NOMO-1 treated with dmso at 0.1 percent for 144 hours (cell line): Measurements from ENCODE around the gene TTLL8.

ENCODE experiments used
- DNase-seq: peaks from one replicate; lab custom pipeline; 2025; ENCODE audit not compliant: unreplicated experiment; lab: John Stamatoyannopoulos, UW

Gene TTLL8

GRCh38 chr22:50045211-50046018 lies 12.7 kb downstream of the TTLL8 start:
- no peak for DNase-seq

DNA sequence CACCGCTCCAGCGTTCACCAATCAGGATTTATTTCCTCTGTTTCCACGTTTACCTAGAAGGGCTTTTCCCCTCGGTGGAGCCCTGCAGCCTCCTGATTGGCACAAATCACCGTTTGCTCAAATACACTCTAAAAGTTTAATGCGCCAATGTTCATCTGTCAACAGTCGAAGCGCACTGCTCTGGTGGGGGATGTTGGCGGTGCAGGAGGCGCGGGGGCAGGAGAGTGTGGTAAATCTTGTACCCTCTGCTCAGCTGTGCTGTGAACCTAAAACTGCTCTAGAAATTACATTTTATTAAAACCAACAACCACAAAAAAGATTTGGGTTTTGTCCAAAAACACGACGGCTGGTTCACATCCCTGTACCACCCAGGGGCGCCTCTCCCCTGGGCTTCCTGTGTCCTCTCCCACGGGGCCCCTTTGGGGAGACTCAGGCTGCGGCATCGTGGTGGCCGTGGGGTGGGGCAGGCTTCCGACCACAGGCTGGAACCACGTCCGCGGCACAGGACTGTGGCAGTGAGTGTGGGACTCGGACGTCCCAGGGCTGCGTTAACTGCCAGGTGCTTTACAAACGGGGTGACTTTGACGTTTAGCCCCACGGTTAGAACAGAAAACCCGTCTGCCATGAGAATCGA lies 13.5 kb downstream of the TTLL8 start:
- no peak for DNase-seq

DNA sequence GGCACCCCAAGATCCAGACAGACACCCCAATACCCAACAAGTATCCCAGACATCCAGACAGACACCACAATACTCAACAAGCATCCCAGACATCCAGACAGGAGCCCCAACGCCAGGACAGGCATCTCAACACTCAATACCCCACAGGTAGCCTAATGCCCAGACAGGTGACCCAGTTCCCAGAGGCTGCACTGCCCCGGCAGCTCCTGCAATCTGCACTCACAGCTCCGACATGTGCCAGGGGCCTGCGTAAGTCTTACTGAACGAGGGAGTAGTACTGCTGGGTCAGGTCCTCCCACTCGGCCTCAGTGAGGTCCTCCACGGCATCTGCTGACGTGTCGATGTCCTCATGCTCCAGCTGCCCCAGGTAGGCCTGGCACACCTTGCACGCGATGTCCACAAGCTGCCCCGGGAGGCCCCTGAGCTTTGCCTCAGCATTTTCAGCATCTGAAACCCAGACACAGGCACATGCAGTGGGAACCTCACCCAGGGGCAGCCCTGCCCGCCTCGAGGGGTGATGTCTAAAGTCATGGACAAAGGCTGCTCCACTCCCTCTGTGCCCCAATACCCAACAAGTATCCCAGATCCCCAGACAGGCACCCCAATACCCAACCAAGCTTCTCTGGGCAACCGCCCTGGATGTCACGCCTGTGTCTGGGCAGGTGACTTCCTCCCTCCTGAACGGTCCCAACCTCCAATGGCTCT lies 16.6 kb downstream of the TTLL8 start:
- DNase-seq = no peak

DNA sequence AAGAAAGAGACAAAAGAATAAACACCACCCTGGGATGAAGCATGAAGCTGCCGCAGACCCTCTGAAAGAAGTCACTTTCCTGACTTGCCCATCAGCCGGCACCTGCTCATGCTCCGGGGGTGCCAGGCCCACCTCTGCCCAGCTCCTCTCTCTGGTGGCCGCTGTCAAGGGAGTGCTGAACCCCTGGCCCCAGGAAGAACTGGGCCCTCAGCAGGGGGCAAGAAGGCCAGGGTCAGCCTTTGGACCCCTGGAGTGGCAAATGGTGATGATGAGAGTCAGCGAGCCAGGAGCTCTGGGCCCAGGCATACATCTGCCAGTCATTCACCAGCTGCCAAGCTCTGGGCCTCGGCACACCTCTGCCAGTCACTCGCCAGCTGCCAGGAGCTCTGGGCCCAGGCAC lies 17.4 kb downstream of the TTLL8 start:
- DNase-seq = no peak

- DNase-seq = no peak
Observed at GRCh38 chr22:50039669-50040443, 18.2 kb downstream of the TTLL8 start.

GRCh38 chr22:50035976-50036724 lies 21.9 kb downstream of the TTLL8 start:
- DNase-seq = no peak

DNA sequence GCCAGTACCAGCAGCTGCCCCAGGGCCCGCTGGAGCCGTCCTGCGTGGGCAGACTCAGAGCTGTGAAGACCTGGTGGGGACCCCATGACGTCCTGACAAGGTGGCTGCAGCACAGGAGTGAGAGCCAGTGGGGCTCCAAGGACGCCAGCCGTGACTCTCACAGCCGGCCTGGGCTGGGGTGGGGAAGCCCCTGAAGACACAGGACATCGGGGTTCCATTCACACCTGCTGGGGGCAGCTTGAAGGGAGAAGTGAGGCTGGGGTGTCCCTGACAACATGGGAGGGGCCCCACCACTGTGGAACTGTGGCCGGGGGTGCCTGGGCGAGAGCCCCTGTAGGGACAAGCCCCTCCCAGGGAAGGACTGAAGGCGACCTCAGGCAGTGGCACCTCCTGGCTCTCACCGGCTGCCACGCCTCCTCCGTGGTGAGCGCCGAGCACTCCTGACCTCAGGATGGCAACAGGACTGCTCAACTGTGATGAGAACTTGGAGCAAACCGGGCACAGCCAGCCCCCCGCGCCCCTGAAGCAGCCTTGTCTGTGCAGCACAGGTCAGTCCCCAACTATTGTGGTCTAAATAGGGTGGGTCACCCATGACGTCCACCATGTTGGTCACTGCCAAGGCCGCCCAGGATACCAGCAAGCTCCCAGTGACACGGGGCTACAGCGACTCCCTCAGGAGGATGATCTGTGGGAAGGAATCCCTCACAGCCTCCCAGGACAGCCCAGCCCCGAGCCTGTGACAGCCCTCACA lies 22.8 kb downstream of the TTLL8 start:
- no peak for DNase-seq

DNA sequence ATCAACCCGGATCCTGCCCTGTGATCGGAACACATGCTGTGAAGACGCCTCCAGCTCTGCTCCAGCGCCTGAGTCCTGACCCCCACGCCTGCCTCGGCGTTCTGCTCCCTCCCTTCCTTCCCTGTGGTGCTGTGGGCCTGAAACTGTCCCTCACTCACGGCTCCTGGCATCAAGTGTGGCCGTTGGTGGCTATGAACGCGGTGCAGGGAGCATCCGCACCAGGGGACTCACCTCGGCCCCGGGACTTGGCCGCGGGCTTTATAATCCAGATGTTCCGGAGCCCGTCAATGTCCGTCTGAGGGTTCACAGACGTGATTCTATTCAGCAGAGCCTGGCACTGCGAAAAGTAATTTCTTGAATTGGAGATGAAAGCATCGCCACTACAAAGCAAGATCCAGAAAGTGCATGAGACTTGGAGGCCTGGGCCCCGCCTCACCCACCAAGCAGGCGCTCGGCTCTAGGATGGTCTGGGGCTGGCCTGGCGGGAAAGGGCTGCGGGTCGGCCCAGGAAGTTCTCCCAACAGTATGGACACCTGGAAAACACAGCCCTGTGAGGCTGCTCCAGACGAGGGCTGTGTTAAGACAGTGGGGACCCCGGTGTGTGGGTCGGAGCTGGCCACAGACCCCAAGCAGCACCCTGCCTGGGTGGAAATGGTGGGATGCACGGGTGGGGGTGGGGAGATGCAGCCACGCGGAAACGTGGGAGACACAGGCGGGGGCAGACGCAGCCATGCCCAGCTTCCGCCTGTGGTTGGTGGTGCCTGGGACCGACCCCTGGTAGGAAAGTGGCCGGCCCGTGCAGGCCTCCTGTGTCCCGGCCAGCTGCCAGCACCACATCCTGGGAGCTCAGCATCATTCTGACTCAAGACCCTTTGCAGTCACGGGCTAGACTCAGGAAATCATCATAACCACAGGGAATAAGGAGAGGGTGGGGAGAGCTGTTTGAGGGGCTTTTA lies 23.7 kb downstream of the TTLL8 start:
- DNase-seq = no peak

DNA sequence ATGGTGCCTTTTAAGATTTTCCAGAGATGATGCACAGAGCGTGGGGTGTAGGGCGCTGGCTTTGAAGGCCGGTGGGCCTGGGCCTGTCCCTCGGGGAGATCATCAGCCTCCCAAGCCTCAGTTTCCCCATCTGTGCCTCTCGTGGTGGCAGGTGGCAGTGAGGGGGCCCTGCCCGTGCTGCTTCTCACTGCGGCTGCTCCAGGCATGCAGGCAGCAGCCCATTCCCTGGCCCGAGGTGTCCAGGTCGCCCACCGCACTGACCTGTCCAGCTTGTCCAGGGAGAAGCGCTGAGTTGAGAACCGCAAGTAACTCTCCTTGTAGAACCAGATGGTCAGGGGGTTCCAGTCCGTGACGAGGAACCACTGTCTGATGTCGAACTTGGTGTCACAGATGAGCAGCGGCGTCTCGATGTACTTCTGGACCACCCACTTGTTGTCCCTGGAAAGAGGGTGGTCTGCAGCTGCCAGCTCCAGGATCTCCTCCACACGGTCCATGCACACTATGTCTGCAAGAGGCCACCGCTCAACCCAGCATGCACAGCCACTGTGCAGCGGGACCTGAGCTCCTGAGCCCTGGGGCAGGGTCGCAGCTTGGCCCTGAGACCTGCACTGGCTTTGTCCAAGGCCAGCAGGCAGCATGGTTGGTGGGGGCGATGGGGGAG lies 25.0 kb downstream of the TTLL8 start:
- no peak for DNase-seq

DNA sequence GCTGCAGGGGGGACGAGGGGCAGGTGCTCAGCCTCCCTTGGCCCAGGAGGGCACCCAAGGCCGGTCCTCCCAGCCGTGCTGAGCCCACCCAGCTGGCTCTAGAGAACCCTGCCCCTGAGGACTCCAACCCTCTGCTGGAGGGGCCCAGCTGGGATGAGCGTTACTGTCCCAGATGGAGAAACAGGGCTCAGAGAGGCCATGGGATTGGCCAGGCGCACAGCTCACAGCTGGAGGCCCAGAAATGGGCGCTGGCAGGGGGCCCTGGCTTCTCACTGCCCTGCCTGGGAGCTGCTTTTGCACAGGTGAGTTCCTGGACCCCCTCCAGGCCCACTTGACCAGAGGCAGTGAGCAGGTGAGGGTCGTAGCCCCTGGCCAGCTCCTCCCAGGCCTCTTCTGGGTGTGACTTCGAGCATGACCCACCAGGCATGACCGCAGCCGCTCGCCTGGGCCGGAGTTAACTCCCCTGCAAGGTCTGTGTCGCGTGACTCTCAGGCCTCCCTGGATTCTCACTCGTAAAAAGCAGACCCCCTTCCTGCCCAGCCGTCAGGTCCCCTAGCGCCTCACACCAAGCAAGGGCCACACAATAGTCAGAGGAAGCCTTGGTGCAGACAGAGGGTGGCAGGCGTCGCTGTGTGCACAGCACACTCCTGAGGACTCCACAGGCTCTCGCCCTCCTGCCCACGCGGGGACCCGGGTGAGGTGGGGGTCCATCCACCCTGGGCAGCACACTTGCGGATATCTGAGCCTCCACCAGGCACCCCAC lies 25.8 kb downstream of the TTLL8 start:
- no peak for DNase-seq

- DNase-seq = no peak
Observed at GRCh38 chr22:50031189-50032091, 26.7 kb downstream of the TTLL8 start.

DNA sequence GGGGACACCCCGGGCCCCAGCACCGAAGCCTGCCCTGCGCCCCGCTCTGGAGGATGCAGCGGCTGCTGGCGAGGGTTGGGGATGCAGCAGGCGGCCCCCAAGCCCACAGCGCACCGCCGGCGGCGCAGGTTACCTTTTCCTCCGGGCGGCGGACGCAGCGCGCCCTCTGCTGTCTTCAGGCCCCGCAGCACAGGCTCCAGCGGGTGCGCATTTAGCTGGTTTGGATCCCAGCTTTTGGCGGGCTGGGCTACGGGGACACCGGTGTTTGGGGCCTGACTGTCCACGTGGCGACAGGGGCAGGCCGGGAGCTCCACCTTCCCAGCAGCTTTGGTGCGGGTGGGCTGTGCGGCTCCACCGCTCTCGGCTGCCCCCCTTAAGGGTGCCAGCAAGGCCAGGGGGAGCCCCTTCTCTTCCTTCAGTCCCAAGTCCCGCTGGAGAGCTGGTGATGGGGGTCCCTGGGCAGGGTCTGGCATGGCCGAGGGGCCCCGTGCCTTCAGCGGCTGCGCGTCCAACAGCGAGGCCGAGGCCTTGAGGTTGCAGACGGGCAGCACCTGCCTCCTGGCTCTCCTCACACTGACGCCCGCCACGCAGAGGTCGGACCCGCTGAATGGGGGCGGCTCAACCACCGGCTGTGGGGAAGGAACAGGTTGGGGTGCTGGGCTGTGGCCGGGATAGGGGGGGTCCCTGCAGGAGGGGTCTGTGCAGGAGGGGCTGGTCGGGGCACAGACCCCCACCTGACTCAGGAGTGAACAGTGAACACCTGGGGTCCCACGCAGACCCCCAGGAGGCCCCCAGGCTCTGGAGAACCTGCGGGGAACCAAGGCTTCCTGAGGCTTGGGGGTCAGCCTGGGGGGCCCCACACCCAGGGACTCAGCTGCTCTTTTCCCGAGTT lies 27.6 kb downstream of the TTLL8 start:
- peak; percentile 63 for DNase-seq

- no peak for DNase-seq
Observed at GRCh38 chr22:50027639-50028537, 30.2 kb downstream of the TTLL8 start.

DNA sequence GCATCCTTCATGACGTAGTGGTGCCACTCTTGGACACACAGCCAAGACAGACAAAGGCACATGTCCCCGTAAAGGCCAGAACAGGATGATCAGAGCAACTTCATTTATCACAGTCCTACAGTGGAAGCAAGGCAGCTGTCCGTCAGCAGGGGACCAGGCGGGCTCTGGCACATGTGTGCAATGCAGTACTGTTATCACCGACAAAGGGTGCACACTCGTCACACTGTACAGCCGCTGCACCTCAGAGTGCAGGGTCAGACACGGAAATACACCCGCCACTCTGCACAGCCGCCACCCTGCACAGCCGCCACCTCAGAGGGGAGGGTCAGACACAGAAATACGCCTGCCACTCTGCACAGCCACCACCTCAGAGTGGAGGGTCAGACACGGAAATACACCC lies 32.1 kb downstream of the TTLL8 start:
- DNase-seq = no peak
